IMR-90 (cell line): ENCODE results near the gene WDR37. TPM values are rescaled to one million over a fixed set of nuclear protein-coding genes. Genes with fewer than 3 reads are reported as not detected.

ENCODE experiments used
- ATAC-seq: fragments of 200-7000 bp; cut with Tn5 transposase; 2 replicates; pipeline ENCODE4 v1.9.1; 2020; ENCODE audit warnings: low read depth, mild to moderate bottlenecking, moderate library complexity
- BruUV-seq: library from RNA; stranded (reverse); fragments of 400-500 nt; replicated peaks from 2 replicates; lab custom pipeline; 2021; lab: Mats Ljungman, UMichigan
- CTCF ChIA-PET: fragments of 300-600 bp; formaldehyde crosslinking; extraction: SDS; loops from one replicate; lab custom pipeline; 2021; ENCODE audit warnings: antibody characterized with exemption; lab: Yijun Ruan, JAX
- POLR2A ChIA-PET: fragments of 300-600 bp; sonication (Branson Sonifier 250); formaldehyde crosslinking; loops from one replicate; lab custom pipeline; 2022; ENCODE audit warnings: antibody characterized with exemption; ENCODE audit not compliant: unreplicated experiment; lab: Charles Lee
- DNase-seq: peaks from one replicate; pipeline ENCODE4 v3.0.0; 2013
- H2AFZ ChIP-seq: replicated peaks from 2 replicates; pipeline ENCODE3; 2013; ENCODE audit warnings: low read length, mild to moderate bottlenecking; ENCODE audit not compliant: poor library complexity
- H2AK5ac ChIP-seq: 2 replicates; pipeline ENCODE4 v1.6.1; 2013; ENCODE audit warnings: low read depth, low read length, inconsistent platforms
- H2AK9ac ChIP-seq: replicated peaks from 2 replicates; pipeline ENCODE3; 2013; ENCODE audit warnings: mild to moderate bottlenecking, low read depth, low read length, moderate library complexity; ENCODE audit not compliant: poor library complexity
- H2BK120ac ChIP-seq: 2 replicates; pipeline ENCODE4 v1.6.1; 2013; ENCODE audit warnings: low read depth, low read length, inconsistent platforms
- H2BK15ac ChIP-seq: 3 replicates; pipeline ENCODE4 v1.6.1; 2013; ENCODE audit warnings: low read depth, low read length, inconsistent platforms
- H2BK20ac ChIP-seq: 2 replicates; pipeline ENCODE4 v1.6.1; 2013; ENCODE audit warnings: low read depth, mild to moderate bottlenecking, inconsistent platforms, low read length, moderate library complexity
- H2BK5ac ChIP-seq: 2 replicates; pipeline ENCODE4 v1.6.1; 2013; ENCODE audit warnings: mild to moderate bottlenecking, low read depth, low read length, inconsistent platforms; ENCODE audit not compliant: poor library complexity, severe bottlenecking
- H3K14ac ChIP-seq: replicated peaks from 2 replicates; pipeline ENCODE4 v1.6.1; 2013; ENCODE audit warnings: low read depth, low read length, inconsistent platforms
- H3K18ac ChIP-seq: 2 replicates; pipeline ENCODE4 v1.6.1; 2013; ENCODE audit warnings: low read depth, low read length, control low read depth
- H3K23ac ChIP-seq: 2 replicates; pipeline ENCODE4 v1.6.1; 2013; ENCODE audit warnings: low read depth, low read length, inconsistent platforms
- H3K27ac ChIP-seq: 2 replicates; pipeline ENCODE4 v1.5.1; 2013; ENCODE audit warnings: mild to moderate bottlenecking, control low read depth, low read length; ENCODE audit not compliant: insufficient read depth
- H3K27me3 ChIP-seq: 2 replicates; pipeline ENCODE4 v1.6.1; 2013; ENCODE audit warnings: low read length; ENCODE audit not compliant: control insufficient read depth, insufficient read depth
- H3K36me3 ChIP-seq: 2 replicates; pipeline ENCODE4 v1.6.1; 2013; ENCODE audit warnings: low read length, mixed read lengths; ENCODE audit not compliant: control insufficient read depth, insufficient read depth
- H3K4ac ChIP-seq: 2 replicates; pipeline ENCODE4 v1.6.1; 2013; ENCODE audit warnings: low read depth, low read length, inconsistent platforms
- H3K4me1 ChIP-seq: 2 replicates; pipeline ENCODE4 v1.6.1; 2013; ENCODE audit warnings: low read length, mixed read lengths; ENCODE audit not compliant: control insufficient read depth, insufficient read depth
- H3K4me2 ChIP-seq: 2 replicates; pipeline ENCODE4 v1.6.1; 2013; ENCODE audit warnings: low read depth, mild to moderate bottlenecking, control low read depth, low read length, moderate library complexity
- H3K4me3 ChIP-seq: 2 replicates; pipeline ENCODE4 v1.5.1; 2013; ENCODE audit warnings: low read depth, mild to moderate bottlenecking, control low read depth, low read length, moderate library complexity; ENCODE audit not compliant: insufficient read depth
- H3K56ac ChIP-seq: 2 replicates; pipeline ENCODE4 v1.6.1; 2013; ENCODE audit warnings: low read length, inconsistent platforms; ENCODE audit not compliant: insufficient read depth; ENCODE audit errors: extremely low read depth
- H3K79me1 ChIP-seq, 2 experiments: 2 replicates each; pipeline ENCODE4 v1.6.1; 2013; ENCODE audit warnings: low read length in 2 of 2, inconsistent platforms in 1 of 2, low read depth in 1 of 2
- H3K9ac ChIP-seq: 2 replicates; pipeline ENCODE4 v1.6.1; 2013; ENCODE audit warnings: low read depth, low read length, control low read depth
- H3K9me1 ChIP-seq: 2 replicates; pipeline ENCODE4 v1.6.1; 2013; ENCODE audit warnings: low read length, inconsistent platforms; ENCODE audit not compliant: insufficient read depth
- H3K9me3 ChIP-seq: 2 replicates; pipeline ENCODE4 v1.6.1; 2013; ENCODE audit warnings: low read length; ENCODE audit not compliant: control insufficient read depth, insufficient read depth
- H4K20me1 ChIP-seq: 2 replicates; pipeline ENCODE4 v1.6.1; 2013; ENCODE audit warnings: low read length, inconsistent platforms; ENCODE audit not compliant: insufficient read depth
- H4K5ac ChIP-seq: 2 replicates; pipeline ENCODE4 v1.6.1; 2013; ENCODE audit warnings: mild to moderate bottlenecking, low read depth, low read length, control low read depth
- H4K8ac ChIP-seq, 2 experiments: 2 replicates each; pipeline ENCODE4 v1.6.1; 2013; ENCODE audit warnings: low read depth in 2 of 2, low read length in 2 of 2, control low read depth in 1 of 2, inconsistent platforms in 1 of 2
- H4K91ac ChIP-seq: 2 replicates; pipeline ENCODE4 v1.6.1; 2013; ENCODE audit warnings: low read depth, low read length, inconsistent platforms; ENCODE audit not compliant: insufficient read depth
- CHD1 ChIP-seq: IDR thresholded peaks from 2 replicates; pipeline ENCODE4 v1.6.1; 2012; ENCODE audit warnings: low read depth, low read length, improper control_type of control experiment
- FOS ChIP-seq: fragments of 150-350 bp; IDR thresholded peaks from 2 replicates; pipeline ENCODE4 v1.6.1; 2016; ENCODE audit warnings: low read depth, low read length
- MAFK ChIP-seq: IDR thresholded peaks from 2 replicates; pipeline ENCODE4 v1.6.1; 2012; ENCODE audit warnings: low read depth, low read length, improper control_type of control experiment
- MAZ ChIP-seq: IDR thresholded peaks from 2 replicates; pipeline ENCODE4 v1.6.1; 2012; ENCODE audit warnings: low read depth, mild to moderate bottlenecking, low read length, improper control_type of control experiment, moderate library complexity, borderline replicate concordance
- MXI1 ChIP-seq: IDR thresholded peaks from 2 replicates; pipeline ENCODE4 v1.6.1; 2012; ENCODE audit warnings: low read depth, mild to moderate bottlenecking, low read length, moderate library complexity, borderline replicate concordance
- NFE2L2 ChIP-seq: fragments of 150-350 bp; IDR thresholded peaks from 2 replicates; pipeline ENCODE4 v1.6.1; 2016; ENCODE audit warnings: low read depth, mild to moderate bottlenecking, low read length
- POLR2A ChIP-seq: IDR thresholded peaks from 2 replicates; pipeline ENCODE4 v1.6.1; 2012; ENCODE audit warnings: mild to moderate bottlenecking, low read depth, low read length
- RAD21 ChIP-seq: IDR thresholded peaks from 2 replicates; pipeline ENCODE4 v1.6.1; 2012; ENCODE audit warnings: low read length, improper control_type of control experiment
- RCOR1 ChIP-seq: IDR thresholded peaks from 2 replicates; pipeline ENCODE4 v1.6.1; 2012; ENCODE audit warnings: mild to moderate bottlenecking, low read length, improper control_type of control experiment; ENCODE audit not compliant: insufficient replicate concordance
- RFX5 ChIP-seq: IDR thresholded peaks from 2 replicates; pipeline ENCODE4 v1.8.0; 2012; ENCODE audit warnings: low read depth, mild to moderate bottlenecking, low read length, moderate library complexity
- SMC3 ChIP-seq: fragments of 150-350 bp; IDR thresholded peaks from 2 replicates; pipeline ENCODE4 v1.6.1; 2016; ENCODE audit warnings: low read depth, mild to moderate bottlenecking, antibody characterized with exemption, low read length, moderate library complexity
- dilution Hi-C: fragments of 300-500 bp; cut with HindIII; formaldehyde crosslinking; loops from one replicate; pipeline ENCODE4 v1.14.3; 2018; ENCODE audit warnings: low sequenced_read_pairs; ENCODE audit not compliant: unreplicated experiment
- in situ Hi-C: fragments of 300-500 bp; cut with MboI; formaldehyde crosslinking; loops from 3 replicates; pipeline ENCODE4 v1.14.3; 2019; ENCODE audit warnings: low sequenced_read_pairs, inconsistent platforms, mixed read lengths
- intact Hi-C: fragments of 100-400 bp; cut with micrococcal nuclease; formaldehyde crosslinking; loops from 2 replicates; pipeline ENCODE4 v1.10.0; 2022
- polyA plus RNA-seq, 3 experiments: library from polyadenylated mRNA; depleted of rRNA; stranded (reverse); fragments of >200 nt; gene quantifications; 2 replicates each; pipeline ENCODE4 v1.2.3, GENCODE V29; 2012; ENCODE audit warnings: low replicate concordance in 1 of 3
- total RNA-seq: library from RNA; depleted of rRNA; stranded (reverse); fragments of >200 nt; gene quantifications from 2 replicates; pipeline ENCODE4 v1.2.3, GENCODE V29; 2012
- TF ChIP-seq, protein P1 (sequence below): fragments of 150-350 bp; IDR thresholded peaks from 2 replicates; pipeline ENCODE4 v1.6.1; 2016; ENCODE audit warnings: low read depth, mild to moderate bottlenecking, low read length, moderate library complexity, borderline replicate concordance
- TF ChIP-seq, protein P2 (sequence below): fragments of 150-350 bp; IDR thresholded peaks from 2 replicates; pipeline ENCODE4 v1.6.1; 2017; ENCODE audit warnings: mild to moderate bottlenecking, antibody characterized with exemption, low read length, low read depth
- TF ChIP-seq, protein P3 (sequence below): conservative IDR thresholded peaks from 2 replicates; pipeline ENCODE4 v1.5.1; 2012; ENCODE audit warnings: mild to moderate bottlenecking, low read depth, low read length, improper control_type of control experiment

WDR37 gene
- total and polyA plus RNA-seq, 2 of the 4 experiments (the other 2 are of a cell fraction): 12.7 to 14.5 TPM

DNA sequence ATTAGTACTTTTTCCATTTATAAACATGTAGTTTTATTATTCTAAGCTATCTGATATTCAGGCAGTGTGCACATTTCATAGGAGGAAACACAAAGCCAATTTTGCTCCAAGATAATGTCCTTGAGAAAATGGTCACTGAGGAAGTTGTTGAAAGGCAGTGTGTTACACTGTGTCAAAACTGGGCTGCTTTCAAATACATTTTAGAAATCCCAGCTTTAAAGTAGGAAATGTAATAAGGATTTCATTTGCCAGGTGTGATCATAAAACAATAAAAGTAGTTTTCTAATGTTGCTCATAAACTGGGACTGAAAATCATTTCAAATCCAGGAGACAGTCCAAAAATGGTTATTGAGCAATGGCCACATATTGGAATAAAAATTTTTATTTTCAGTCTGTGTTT lies 80.1 kb downstream of the WDR37 start:
- H2AK9ac ChIP-seq: no peak overlapping the region
- CTCF ChIA-PET: no interaction called here
- ATAC-seq (no peak), DNase-seq (no peak)
- no peak overlapping the region for H4K5ac ChIP-seq
- no peaks in the 10 kb centered on the region for H3K79me1 ChIP-seq
- H2AK5ac ChIP-seq: no peak overlapping the region
- no peak overlapping the region for H3K9ac ChIP-seq
- no peak overlapping the region for H4K8ac ChIP-seq
- POLR2A ChIA-PET: no interaction called here
- no peaks in the 10 kb centered on the region for H3K4me1 ChIP-seq
- H2BK20ac ChIP-seq: no peak overlapping the region
- intact Hi-C loops (no loop called here), dilution Hi-C loops (no loop called here), in situ Hi-C loops (no loop called here)
- no peaks in the 10 kb centered on the region; the same call in 1 of the 2 replicates for H3K27me3 ChIP-seq
- H3K27ac ChIP-seq: no peak overlapping the region
- no peak overlapping the region for H4K91ac ChIP-seq
- H2BK15ac ChIP-seq: no peak overlapping the region
- H3K14ac ChIP-seq: no peak overlapping the region
- no peak overlapping the region for H3K23ac ChIP-seq
- H3K18ac ChIP-seq: no peak overlapping the region
- H2AFZ ChIP-seq: no peak overlapping the region
- H3K9me1 ChIP-seq: no peaks in the 10 kb centered on the region; the same call in 1 of the 2 replicates
- H4K20me1 ChIP-seq: no peaks in the 10 kb centered on the region
- no peak overlapping the region for H3K4me3 ChIP-seq
- H3K4ac ChIP-seq: no peak overlapping the region
- H3K4me2 ChIP-seq: no peak overlapping the region
- TF ChIP-seq NFE2L2 (no peak), MXI1 (no peak), MAZ (no peak), RFX5 (no peak), RAD21 (no peak), MAFK (no peak), CHD1 (no peak), FOS (no peak), RCOR1 (no peak), SMC3 (no peak), POLR2A (no peak)
- TF ChIP-seq, protein P1, sequence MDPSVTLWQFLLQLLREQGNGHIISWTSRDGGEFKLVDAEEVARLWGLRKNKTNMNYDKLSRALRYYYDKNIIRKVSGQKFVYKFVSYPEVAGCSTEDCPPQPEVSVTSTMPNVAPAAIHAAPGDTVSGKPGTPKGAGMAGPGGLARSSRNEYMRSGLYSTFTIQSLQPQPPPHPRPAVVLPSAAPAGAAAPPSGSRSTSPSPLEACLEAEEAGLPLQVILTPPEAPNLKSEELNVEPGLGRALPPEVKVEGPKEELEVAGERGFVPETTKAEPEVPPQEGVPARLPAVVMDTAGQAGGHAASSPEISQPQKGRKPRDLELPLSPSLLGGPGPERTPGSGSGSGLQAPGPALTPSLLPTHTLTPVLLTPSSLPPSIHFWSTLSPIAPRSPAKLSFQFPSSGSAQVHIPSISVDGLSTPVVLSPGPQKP: no peak
- TF ChIP-seq, protein P2, sequence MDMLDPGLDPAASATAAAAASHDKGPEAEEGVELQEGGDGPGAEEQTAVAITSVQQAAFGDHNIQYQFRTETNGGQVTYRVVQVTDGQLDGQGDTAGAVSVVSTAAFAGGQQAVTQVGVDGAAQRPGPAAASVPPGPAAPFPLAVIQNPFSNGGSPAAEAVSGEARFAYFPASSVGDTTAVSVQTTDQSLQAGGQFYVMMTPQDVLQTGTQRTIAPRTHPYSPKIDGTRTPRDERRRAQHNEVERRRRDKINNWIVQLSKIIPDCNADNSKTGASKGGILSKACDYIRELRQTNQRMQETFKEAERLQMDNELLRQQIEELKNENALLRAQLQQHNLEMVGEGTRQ: no peak
- TF ChIP-seq, protein P3, sequence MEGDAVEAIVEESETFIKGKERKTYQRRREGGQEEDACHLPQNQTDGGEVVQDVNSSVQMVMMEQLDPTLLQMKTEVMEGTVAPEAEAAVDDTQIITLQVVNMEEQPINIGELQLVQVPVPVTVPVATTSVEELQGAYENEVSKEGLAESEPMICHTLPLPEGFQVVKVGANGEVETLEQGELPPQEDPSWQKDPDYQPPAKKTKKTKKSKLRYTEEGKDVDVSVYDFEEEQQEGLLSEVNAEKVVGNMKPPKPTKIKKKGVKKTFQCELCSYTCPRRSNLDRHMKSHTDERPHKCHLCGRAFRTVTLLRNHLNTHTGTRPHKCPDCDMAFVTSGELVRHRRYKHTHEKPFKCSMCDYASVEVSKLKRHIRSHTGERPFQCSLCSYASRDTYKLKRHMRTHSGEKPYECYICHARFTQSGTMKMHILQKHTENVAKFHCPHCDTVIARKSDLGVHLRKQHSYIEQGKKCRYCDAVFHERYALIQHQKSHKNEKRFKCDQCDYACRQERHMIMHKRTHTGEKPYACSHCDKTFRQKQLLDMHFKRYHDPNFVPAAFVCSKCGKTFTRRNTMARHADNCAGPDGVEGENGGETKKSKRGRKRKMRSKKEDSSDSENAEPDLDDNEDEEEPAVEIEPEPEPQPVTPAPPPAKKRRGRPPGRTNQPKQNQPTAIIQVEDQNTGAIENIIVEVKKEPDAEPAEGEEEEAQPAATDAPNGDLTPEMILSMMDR: no peak
- peaks cover 2% of the 10 kb centered on the region; the same call in 1 of the 2 replicates for H3K36me3 ChIP-seq
- no TSS peak for BruUV-seq
- H3K9me3 ChIP-seq: peaks cover 4% of the 10 kb centered on the region
- H2BK120ac ChIP-seq: no peak overlapping the region
- H3K56ac ChIP-seq: no peak overlapping the region
- no peak overlapping the region for H2BK5ac ChIP-seq
